Ramos (cell line): Measurements from ENCODE around the gene CAPZB.
"Not testable (repeated sequence)": the region's sequence is repeated elsewhere in the genome, so short reads cannot be mapped to it uniquely, and the experiment has no call there.

Experiments used
- in situ Hi-C: fragments of 300-500 bp; cut with MboI; formaldehyde crosslinking; loops from one replicate; pipeline ENCODE4 v1.14.3; 2022; ENCODE audit warnings: low sequenced_read_pairs; ENCODE audit not compliant: unreplicated experiment

Gene CAPZB

GRCh38 chr1:19485362-19486187, at the start of gene CAPZB:
Gene CAPZB (minus strand): TSS chr1:19485539. CDS start chr1:19485438, 101 bp downstream.
- in situ Hi-C loops, result no loop called here

- in situ Hi-C loops, result no loop called here
Observed at GRCh38 chr1:19534281-19534680, 48.9 kb upstream of the CAPZB start.

- in situ Hi-C loops, result no loop called here
Observed at GRCh38 chr1:19533626-19534025, 48.3 kb upstream of the CAPZB start.

GRCh38 chr1:19532519-19532918, 47.2 kb upstream of the CAPZB start:
- in situ Hi-C loops, result no loop called here

- in situ Hi-C loops, result no loop called here
Observed at GRCh38 chr1:19529664-19530063, 44.3 kb upstream of the CAPZB start.

- in situ Hi-C loops, result no loop called here
Observed at GRCh38 chr1:19528438-19528837, 43.1 kb upstream of the CAPZB start.

- in situ Hi-C loops, result no loop called here
Observed at GRCh38 chr1:19525607-19526545, 40.5 kb upstream of the CAPZB start.

GRCh38 chr1:19524791-19525190, 39.5 kb upstream of the CAPZB start:
- in situ Hi-C loops, result no loop called here

GRCh38 chr1:19522570-19522969, 37.2 kb upstream of the CAPZB start:
- in situ Hi-C loops, result not testable (repeated sequence)

GRCh38 chr1:19521411-19521810, 36.1 kb upstream of the CAPZB start:
- in situ Hi-C loops, result no loop called here

- in situ Hi-C loops, result no loop called here
Observed at GRCh38 chr1:19517017-19517416, 31.7 kb upstream of the CAPZB start.

GRCh38 chr1:19515201-19515600, 29.9 kb upstream of the CAPZB start:
- in situ Hi-C loops, result no loop called here

- in situ Hi-C loops, result no loop called here
Observed at GRCh38 chr1:19514391-19514831, 29.1 kb upstream of the CAPZB start.

- in situ Hi-C loops, result no loop called here
Observed at GRCh38 chr1:19512545-19512944, 27.2 kb upstream of the CAPZB start.

GRCh38 chr1:19511116-19511515, 25.8 kb upstream of the CAPZB start:
- in situ Hi-C loops, result no loop called here

GRCh38 chr1:19509647-19510046, 24.3 kb upstream of the CAPZB start:
- in situ Hi-C loops, result not testable (repeated sequence)

GRCh38 chr1:19507516-19507915, 22.2 kb upstream of the CAPZB start:
- in situ Hi-C loops, result no loop called here

- in situ Hi-C loops, result no loop called here
Observed at GRCh38 chr1:19505693-19506457, 20.5 kb upstream of the CAPZB start.

- in situ Hi-C loops, result no loop called here
Observed at GRCh38 chr1:19504796-19505692, 19.7 kb upstream of the CAPZB start.
